Adrenal gland (tissue), 12 donors: ENCODE measurements around the gene PHLDA3. TPM values are rescaled to one million over a fixed set of nuclear protein-coding genes. Genes with fewer than 3 reads are reported as not detected.
A peak's percentile ranks its signal among the peaks of the same experiment; 100 is the strongest.

Source experiments
- DNase-seq, 7 donors: peaks; one replicate each; pipeline ENCODE4 v3.0.0-alpha.2; 2019 to 2020
- H3K27ac ChIP-seq, 5 donors: fragments of 200-600 bp; sonication (generic) in 4 of 5; 1 replicate in 3 of 5; 2 replicates in 2 of 5; pipeline versions ENCODE4 v1.5.1 to v1.8.0; 2016 to 2020; ENCODE audit warnings: mild to moderate bottlenecking in 1 of 5
- H3K27me3 ChIP-seq: fragments of 200-600 bp; 2 replicates; pipeline ENCODE4 v1.8.0; 2021
- H3K36me3 ChIP-seq, 2 donors: fragments of 200-600 bp; replicated peaks in 1 of 2; 1 replicate in 1 of 2; 2 replicates in 1 of 2; pipeline versions ENCODE4 v1.5.1 to v1.8.0; 2018 to 2022
- H3K4me1 ChIP-seq, 2 donors: fragments of 200-600 bp; replicated peaks in 1 of 2; 1 replicate in 1 of 2; 2 replicates in 1 of 2; pipeline versions ENCODE4 v1.5.1 to v1.8.0; 2018 to 2021
- H3K4me3 ChIP-seq, 4 donors: fragments of 200-600 bp; sonication (generic) in 3 of 4; one replicate each; pipeline ENCODE4 v1.5.1; 2016 to 2018
- H3K9me3 ChIP-seq, 3 donors: fragments of 200-600 bp; sonication (generic) in 1 of 3; replicated peaks in 1 of 3; 1 replicate in 2 of 3; 2 replicates in 1 of 3; pipeline versions ENCODE4 v1.5.1 to v1.8.0; 2016 to 2021
- CTCF ChIP-seq, 6 experiments: fragments of 450-650 bp in 4 of 6; fragments of 200-600 bp in 2 of 6; sonication (generic) in 1 of 6; IDR thresholded peaks; 1 replicate in 5 of 6; 2 replicates in 1 of 6; pipeline versions ENCODE4 v1.5.1 to v1.8.0; 2016 to 2021; ENCODE audit warnings: antibody characterized with exemption in 6 of 6, mild to moderate bottlenecking in 2 of 6, moderate library complexity in 1 of 6
- POLR2A ChIP-seq, 2 donors: fragments of 450-650 bp; IDR thresholded peaks; one replicate each; pipeline ENCODE4 v1.6.1; 2017; ENCODE audit warnings: antibody characterized with exemption in 2 of 2, mild to moderate bottlenecking in 2 of 2, moderate library complexity in 1 of 2
- WGBS, 4 donors: extraction: QIAGEN DNeasy Blood & Tissue Kit in 2 of 4; methylation state at CpG; one replicate each; pipeline versions ENCODE4 v1.1.5 to v1.1.7; 2013 to 2017; 5-methylcytosine and 5-hydroxymethylcytosine counted together
- intact Hi-C, 2 donors: fragments of 100-400 bp; cut with DNase I; formaldehyde crosslinking; loops; one replicate each; pipeline versions ENCODE4 v1.14.1 to v1.15.0; 2022 to 2023
- polyA plus RNA-seq, 3 donors: library from polyadenylated mRNA; stranded (reverse); fragments of 200-250 nt in 2 of 3; fragments of 350-450 nt in 1 of 3; fragmentation: Illumina TruSeq in 1 of 3; extraction: RNeasy Lipid Tissue Mini Kit (QIAGEN cat#74804) in 1 of 3; gene quantifications; one replicate each; pipeline ENCODE4 v1.2.3, GENCODE V29; 2013 to 2014
- total RNA-seq, 9 donors: library from RNA; depleted of rRNA in 4 of 9; stranded (reverse); fragments of >200 nt in 4 of 9; fragments of 120-200 nt in 1 of 9; fragmentation: NEBNext Ultra II Directional in 1 of 9; extraction: Animal tissue kit (Norgen Biotek cat#: 25700) in 1 of 9; gene quantifications; one replicate each; pipeline versions ENCODE4 v1.1.0 to v1.2.4, GENCODE V29; 2013 to 2023
- donor health status: healthy with polysubstance abuse.
- donor health status: Bipolar disorder and iron deficiency.
- donor health status: DM: yes; HTN: yes; CAD: no.
- donor health status: DM: no; HTN: no; CAD: no.
- donor health status: DM: no; HTN: no; CAD: no.
- donor health status: DM: yes; HTN: yes; CAD: no.

PHLDA3 gene
- total and polyA plus RNA-seq, 12 donors, result 2.1 to 64.7 (median 29.1) TPM

- TF ChIP-seq POLR2A (IDR thresholded peaks at IDR 0.05), result no peak
- WGBS, 4 donors, result 48 to 81% (median 79%) methylated on average over 3 of the region's 3 CpGs
- no peak for DNase-seq
- Histone ChIP-seq H3K27ac (peak overlapping the region in 2 of 5 donors; percentile 43 to 86), H3K4me3 (no peak overlapping the region), H3K9me3 (no peaks in the 10 kb centered on the region), H3K36me3 (peaks cover 0 to 17% of the 10 kb centered on the region in 2 donors), H3K4me1 (peaks cover 25 to 81% of the 10 kb centered on the region in 2 donors), H3K27me3 (no peaks in the 10 kb centered on the region)
- intact Hi-C loops, result no loop called here
Observed at GRCh38 chr1:201491896-201492511, 23.0 kb upstream of the PHLDA3 start.

DNA sequence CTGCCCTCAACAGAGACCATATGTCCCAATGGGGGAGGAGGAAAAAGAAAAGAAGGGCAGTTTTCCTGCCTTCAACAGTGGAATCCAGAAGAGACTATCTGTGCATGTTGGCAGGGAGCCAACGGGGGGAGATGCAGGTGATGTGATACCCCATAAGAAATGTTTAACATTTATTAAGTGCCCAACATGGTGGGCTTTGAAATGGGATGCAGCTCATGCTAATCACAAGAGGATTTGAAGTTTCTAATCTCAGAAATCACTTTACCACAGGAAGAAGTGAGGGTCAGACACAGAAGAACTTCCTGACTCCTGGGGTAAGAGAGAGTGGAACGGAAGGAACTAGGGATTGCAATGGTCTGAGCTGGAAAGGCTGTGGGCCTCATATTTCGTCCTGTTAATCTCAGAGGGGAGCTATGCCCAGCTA lies 21.7 kb upstream of the PHLDA3 start:
- TF ChIP-seq POLR2A (IDR thresholded peaks at IDR 0.05) (no peak), CTCF (IDR thresholded peaks at IDR 0.05) (no peak)
- peaks cover 25 to 78% of the 10 kb centered on the region in 2 donors for H3K4me1 ChIP-seq
- peaks cover 0 to 23% of the 10 kb centered on the region in 2 donors for H3K36me3 ChIP-seq
- 23 to 47% (median 38%) methylated on average over 3 of the region's 3 CpGs for WGBS, 4 donors
- no peak overlapping the region for H3K4me3 ChIP-seq
- intact Hi-C loops, result no loop called here
- H3K27ac ChIP-seq, result peak overlapping the region in 1 of 5 donors; percentile 90
- H3K9me3 ChIP-seq, result no peaks in the 10 kb centered on the region
- no peaks in the 10 kb centered on the region for H3K27me3 ChIP-seq
- no peak for DNase-seq

DNA sequence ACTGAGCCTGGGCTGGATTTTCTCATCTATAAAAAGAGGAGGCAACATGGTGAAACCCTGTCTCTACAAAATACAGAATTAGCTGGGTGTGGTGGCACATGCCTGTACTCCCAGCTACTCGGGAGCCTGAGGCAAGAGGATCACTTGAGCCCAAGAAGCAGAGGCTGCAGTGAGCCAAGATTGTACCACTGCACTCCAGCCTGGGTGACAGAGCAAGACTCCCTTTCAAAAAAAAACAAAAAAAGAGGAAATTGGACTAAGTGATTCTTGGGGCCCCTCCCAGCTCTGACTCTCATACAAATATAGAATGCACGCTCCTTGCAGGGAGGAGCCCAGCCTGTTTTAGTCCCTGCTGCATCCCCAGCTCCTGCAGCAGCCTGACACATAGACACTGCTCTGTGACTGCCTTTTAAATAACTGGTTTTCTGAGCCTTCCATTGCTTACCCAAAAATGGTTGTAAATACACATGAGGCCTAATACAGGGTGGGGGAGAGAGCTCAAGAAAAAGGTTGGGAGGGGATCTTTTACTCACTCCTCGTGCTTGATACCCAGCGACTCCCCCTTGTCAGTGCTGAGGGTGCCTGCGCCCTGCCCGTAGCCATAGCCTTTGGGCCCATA lies 20.8 kb upstream of the PHLDA3 start:
- intact Hi-C loops, result no loop called here
- Histone ChIP-seq H3K36me3 (peaks cover 0 to 29% of the 10 kb centered on the region in 2 donors), H3K27me3 (no peaks in the 10 kb centered on the region), H3K27ac (peak overlapping the region in 2 of 5 donors; percentile 70 to 90), H3K4me1 (peaks cover 25 to 68% of the 10 kb centered on the region in 2 donors), H3K9me3 (no peaks in the 10 kb centered on the region), H3K4me3 (no peak overlapping the region)
- no peak for TF ChIP-seq CTCF (IDR thresholded peaks at IDR 0.05)
- no peak for TF ChIP-seq POLR2A (IDR thresholded peaks at IDR 0.05)
- DNase-seq, result no peak
- WGBS, 4 donors, result 78 to 88% (median 79%) methylated on average over 6 of the region's 6 CpGs

GRCh38 chr1:201488830-201489589 lies 20.0 kb upstream of the PHLDA3 start:
- intact Hi-C loops, result no loop called here
- peaks cover 0 to 35% of the 10 kb centered on the region in 2 donors for H3K36me3 ChIP-seq
- no peaks in the 10 kb centered on the region for H3K9me3 ChIP-seq
- TF ChIP-seq POLR2A (IDR thresholded peaks at IDR 0.05), result no peak
- DNase-seq, result peak; percentile 90 to 98 (median 97)
- peak overlapping the region in 2 of 5 donors; percentile 70 to 90 for H3K27ac ChIP-seq
- 40 to 50% (median 45%) methylated on average over 11 to 12 of the region's 12 CpGs for WGBS, 4 donors
- H3K4me3 ChIP-seq, result no peak overlapping the region
- peaks cover 21 to 61% of the 10 kb centered on the region in 2 donors for H3K4me1 ChIP-seq
- H3K27me3 ChIP-seq, result no peaks in the 10 kb centered on the region

DNA sequence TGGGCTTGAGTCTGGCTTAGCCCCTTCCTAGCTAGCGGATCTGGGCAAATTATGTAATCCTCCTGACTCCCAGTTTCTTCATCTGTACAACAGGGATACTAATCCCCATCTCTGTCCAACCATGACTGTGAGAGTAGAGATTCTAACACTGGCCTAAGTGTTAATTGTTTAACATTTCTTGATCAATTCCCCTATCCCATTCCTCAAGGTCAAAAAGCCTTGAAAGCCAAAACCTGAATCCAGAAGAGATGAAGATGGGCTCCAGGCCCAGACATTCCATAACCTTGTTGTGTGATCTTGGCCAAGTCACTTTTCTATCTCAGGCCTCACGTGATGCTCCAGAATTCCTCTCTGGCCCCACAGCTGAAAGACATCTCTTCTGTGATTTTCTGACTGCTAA lies 18.8 kb upstream of the PHLDA3 start:
- no peaks in the 10 kb centered on the region for H3K27me3 ChIP-seq
- H3K36me3 ChIP-seq, result peaks cover 0 to 40% of the 10 kb centered on the region in 2 donors
- H3K9me3 ChIP-seq, result no peaks in the 10 kb centered on the region
- peaks cover 18 to 48% of the 10 kb centered on the region in 2 donors for H3K4me1 ChIP-seq
- WGBS, 4 donors, result 59 to 100% (median 75%) methylated on average over 2 of the region's 2 CpGs
- intact Hi-C loops, result no loop called here
- DNase-seq, result no peak
- TF ChIP-seq CTCF (IDR thresholded peaks at IDR 0.05) (no peak), POLR2A (IDR thresholded peaks at IDR 0.05) (no peak)
- peak overlapping the region in 1 of 5 donors; percentile 13 for H3K27ac ChIP-seq
- no peak overlapping the region for H3K4me3 ChIP-seq
